HEK293 (cell line): ENCODE data around the gene DENND6B.

Experiments
- KLF8 ChIP-seq: fragments of 450-650 bp; formaldehyde crosslinking; IDR thresholded peaks from 2 replicates; pipeline ENCODE4 v1.5.1; 2016; ENCODE audit warnings: missing biosample characterization, missing genetic modification characterization
- KLF9 ChIP-seq: fragments of 450-650 bp; formaldehyde crosslinking; IDR thresholded peaks from 2 replicates; pipeline ENCODE4 v1.5.1; 2016; ENCODE audit warnings: missing biosample characterization, missing genetic modification characterization, low read depth
- MZF1 ChIP-seq: fragments of 450-650 bp; formaldehyde crosslinking; IDR thresholded peaks from 2 replicates; pipeline ENCODE4 v1.5.1; 2017; ENCODE audit warnings: missing biosample characterization, missing genetic modification characterization, borderline replicate concordance
- OSR2 ChIP-seq: fragments of 450-650 bp; formaldehyde crosslinking; IDR thresholded peaks from 2 replicates; pipeline ENCODE4 v1.5.1; 2016; ENCODE audit warnings: missing biosample characterization, missing genetic modification characterization
- PATZ1 ChIP-seq: fragments of 450-650 bp; formaldehyde crosslinking; IDR thresholded peaks from 2 replicates; pipeline ENCODE4 v1.5.1; 2016; ENCODE audit warnings: missing biosample characterization, missing genetic modification characterization
- SETDB1 ChIP-seq: IDR thresholded peaks from one replicate; pipeline ENCODE4 v1.6.1; 2017; ENCODE audit warnings: mild to moderate bottlenecking, low read length, moderate library complexity, mixed read lengths; ENCODE audit not compliant: insufficient read length
- SP2 ChIP-seq: fragments of 450-650 bp; formaldehyde crosslinking; IDR thresholded peaks from 2 replicates; pipeline ENCODE4 v1.5.1; 2016; ENCODE audit warnings: missing biosample characterization, missing genetic modification characterization
- SP3 ChIP-seq: fragments of 450-650 bp; formaldehyde crosslinking; IDR thresholded peaks from 2 replicates; pipeline ENCODE4 v1.5.1; 2016; ENCODE audit warnings: missing biosample characterization, missing genetic modification characterization
- ZBTB10 ChIP-seq: fragments of 450-650 bp; formaldehyde crosslinking; IDR thresholded peaks from 2 replicates; pipeline ENCODE4 v1.5.1; 2016; ENCODE audit warnings: missing biosample characterization, missing genetic modification characterization
- ZBTB20 ChIP-seq: fragments of 450-650 bp; formaldehyde crosslinking; IDR thresholded peaks from 2 replicates; pipeline ENCODE4 v1.5.1; 2016; ENCODE audit warnings: missing biosample characterization, missing genetic modification characterization
- ZBTB44 ChIP-seq: fragments of 450-650 bp; IDR thresholded peaks from 2 replicates; pipeline ENCODE4 v1.5.1; 2018; ENCODE audit warnings: missing biosample characterization, mild to moderate bottlenecking, missing genetic modification characterization
- ZBTB48 ChIP-seq: fragments of 450-650 bp; formaldehyde crosslinking; IDR thresholded peaks from 2 replicates; pipeline ENCODE4 v1.5.1; 2016; ENCODE audit warnings: missing biosample characterization, missing genetic modification characterization
- ZBTB8A ChIP-seq: fragments of 450-650 bp; formaldehyde crosslinking; IDR thresholded peaks from 2 replicates; pipeline ENCODE4 v1.5.1; 2016; ENCODE audit warnings: missing biosample characterization, missing genetic modification characterization
- ZFP69B ChIP-seq: fragments of 450-650 bp; formaldehyde crosslinking; IDR thresholded peaks from 2 replicates; pipeline ENCODE4 v1.5.1; 2016; ENCODE audit warnings: missing biosample characterization, missing genetic modification characterization
- ZIC2 ChIP-seq: fragments of 450-650 bp; formaldehyde crosslinking; IDR thresholded peaks from 2 replicates; pipeline ENCODE4 v1.5.1; 2016; ENCODE audit warnings: missing biosample characterization, missing genetic modification characterization
- ZNF155 ChIP-seq: fragments of 450-650 bp; formaldehyde crosslinking; IDR thresholded peaks from 2 replicates; pipeline ENCODE4 v1.5.1; 2016; ENCODE audit warnings: missing biosample characterization, missing genetic modification characterization
- ZNF214 ChIP-seq: fragments of 450-650 bp; formaldehyde crosslinking; IDR thresholded peaks from 2 replicates; pipeline ENCODE4 v1.5.1; 2017; ENCODE audit warnings: missing biosample characterization, mild to moderate bottlenecking, missing genetic modification characterization, borderline replicate concordance
- ZNF223 ChIP-seq: fragments of 450-650 bp; formaldehyde crosslinking; IDR thresholded peaks from 2 replicates; pipeline ENCODE4 v1.5.1; 2016; ENCODE audit warnings: missing biosample characterization, missing genetic modification characterization
- ZNF248 ChIP-seq: fragments of 450-650 bp; formaldehyde crosslinking; IDR thresholded peaks from 2 replicates; pipeline ENCODE4 v1.5.1; 2017; ENCODE audit warnings: missing biosample characterization, missing genetic modification characterization
- ZNF423 ChIP-seq: fragments of 450-650 bp; formaldehyde crosslinking; IDR thresholded peaks from 2 replicates; pipeline ENCODE4 v1.5.1; 2016; ENCODE audit warnings: missing biosample characterization, missing genetic modification characterization
- ZNF501 ChIP-seq: fragments of 450-650 bp; formaldehyde crosslinking; IDR thresholded peaks from 2 replicates; pipeline ENCODE4 v1.5.1; 2016; ENCODE audit warnings: missing biosample characterization, missing genetic modification characterization
- ZNF621 ChIP-seq: fragments of 450-650 bp; formaldehyde crosslinking; IDR thresholded peaks from 2 replicates; pipeline ENCODE4 v1.5.1; 2017; ENCODE audit warnings: missing biosample characterization, missing genetic modification characterization
- ZNF670 ChIP-seq: fragments of 450-650 bp; formaldehyde crosslinking; IDR thresholded peaks from 2 replicates; pipeline ENCODE4 v1.5.1; 2016; ENCODE audit warnings: missing biosample characterization, missing genetic modification characterization, low read depth
- ZNF791 ChIP-seq: fragments of 450-650 bp; formaldehyde crosslinking; IDR thresholded peaks from 2 replicates; pipeline ENCODE4 v1.5.1; 2016; ENCODE audit warnings: missing biosample characterization, missing genetic modification characterization
- TF ChIP-seq, protein P1 (sequence below): fragments of 450-650 bp; formaldehyde crosslinking; IDR thresholded peaks from 2 replicates; pipeline ENCODE4 v1.5.1; 2016; ENCODE audit warnings: missing biosample characterization, missing genetic modification characterization, borderline replicate concordance
- TF ChIP-seq, protein P2 (sequence below): fragments of 450-650 bp; formaldehyde crosslinking; IDR thresholded peaks from 2 replicates; pipeline ENCODE4 v1.5.1; 2016; ENCODE audit warnings: missing biosample characterization, missing genetic modification characterization

Gene DENND6B

GRCh38 chr22:50342651-50343540 is 16.1 kb upstream of the DENND6B start, which contains the start of gene PPP6R2 (continued):
- TF ChIP-seq, protein P1, sequence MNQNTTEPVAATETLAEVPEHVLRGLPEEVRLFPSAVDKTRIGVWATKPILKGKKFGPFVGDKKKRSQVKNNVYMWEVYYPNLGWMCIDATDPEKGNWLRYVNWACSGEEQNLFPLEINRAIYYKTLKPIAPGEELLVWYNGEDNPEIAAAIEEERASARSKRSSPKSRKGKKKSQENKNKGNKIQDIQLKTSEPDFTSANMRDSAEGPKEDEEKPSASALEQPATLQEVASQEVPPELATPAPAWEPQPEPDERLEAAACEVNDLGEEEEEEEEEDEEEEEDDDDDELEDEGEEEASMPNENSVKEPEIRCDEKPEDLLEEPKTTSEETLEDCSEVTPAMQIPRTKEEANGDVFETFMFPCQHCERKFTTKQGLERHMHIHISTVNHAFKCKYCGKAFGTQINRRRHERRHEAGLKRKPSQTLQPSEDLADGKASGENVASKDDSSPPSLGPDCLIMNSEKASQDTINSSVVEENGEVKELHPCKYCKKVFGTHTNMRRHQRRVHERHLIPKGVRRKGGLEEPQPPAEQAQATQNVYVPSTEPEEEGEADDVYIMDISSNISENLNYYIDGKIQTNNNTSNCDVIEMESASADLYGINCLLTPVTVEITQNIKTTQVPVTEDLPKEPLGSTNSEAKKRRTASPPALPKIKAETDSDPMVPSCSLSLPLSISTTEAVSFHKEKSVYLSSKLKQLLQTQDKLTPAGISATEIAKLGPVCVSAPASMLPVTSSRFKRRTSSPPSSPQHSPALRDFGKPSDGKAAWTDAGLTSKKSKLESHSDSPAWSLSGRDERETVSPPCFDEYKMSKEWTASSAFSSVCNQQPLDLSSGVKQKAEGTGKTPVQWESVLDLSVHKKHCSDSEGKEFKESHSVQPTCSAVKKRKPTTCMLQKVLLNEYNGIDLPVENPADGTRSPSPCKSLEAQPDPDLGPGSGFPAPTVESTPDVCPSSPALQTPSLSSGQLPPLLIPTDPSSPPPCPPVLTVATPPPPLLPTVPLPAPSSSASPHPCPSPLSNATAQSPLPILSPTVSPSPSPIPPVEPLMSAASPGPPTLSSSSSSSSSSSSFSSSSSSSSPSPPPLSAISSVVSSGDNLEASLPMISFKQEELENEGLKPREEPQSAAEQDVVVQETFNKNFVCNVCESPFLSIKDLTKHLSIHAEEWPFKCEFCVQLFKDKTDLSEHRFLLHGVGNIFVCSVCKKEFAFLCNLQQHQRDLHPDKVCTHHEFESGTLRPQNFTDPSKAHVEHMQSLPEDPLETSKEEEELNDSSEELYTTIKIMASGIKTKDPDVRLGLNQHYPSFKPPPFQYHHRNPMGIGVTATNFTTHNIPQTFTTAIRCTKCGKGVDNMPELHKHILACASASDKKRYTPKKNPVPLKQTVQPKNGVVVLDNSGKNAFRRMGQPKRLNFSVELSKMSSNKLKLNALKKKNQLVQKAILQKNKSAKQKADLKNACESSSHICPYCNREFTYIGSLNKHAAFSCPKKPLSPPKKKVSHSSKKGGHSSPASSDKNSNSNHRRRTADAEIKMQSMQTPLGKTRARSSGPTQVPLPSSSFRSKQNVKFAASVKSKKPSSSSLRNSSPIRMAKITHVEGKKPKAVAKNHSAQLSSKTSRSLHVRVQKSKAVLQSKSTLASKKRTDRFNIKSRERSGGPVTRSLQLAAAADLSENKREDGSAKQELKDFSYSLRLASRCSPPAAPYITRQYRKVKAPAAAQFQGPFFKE (tag by site-specific recombination): no peak
- TF ChIP-seq ZBTB44 (tag by site-specific recombination) (no peak), ZNF223 (tag by site-specific recombination) (peak; percentile 92), ZNF621 (tag by site-specific recombination) (no peak), ZNF501 (tag by site-specific recombination) (0 out of 2 replicates have a peak, but pooled peaks have one; percentile 11), ZNF214 (tag by site-specific recombination) (no peak), SP2 (tag by site-specific recombination) (peak; percentile 51), ZIC2 (tag by site-specific recombination) (peak; percentile 35; the same call in 1 of the 2 replicates), SETDB1 (no peak), ZNF155 (tag by site-specific recombination) (no peak), ZNF791 (no peak), SP3 (tag by site-specific recombination) (peak; percentile 88), KLF8 (tag by site-specific recombination) (peak; percentile 9; the same call in 1 of the 2 replicates), MZF1 (tag by site-specific recombination) (no peak), ZFP69B (no peak), ZNF248 (no peak), OSR2 (tag by site-specific recombination) (no peak), ZBTB20 (tag by site-specific recombination) (peak; percentile 82), ZNF423 (tag by site-specific recombination) (no peak), ZBTB48 (tag by site-specific recombination) (peak; percentile 54), ZBTB10 (tag by site-specific recombination) (peak; percentile 51; the same call in 1 of the 2 replicates), ZNF670 (no peak), PATZ1 (tag by site-specific recombination) (peak; percentile 62), ZBTB8A (tag by site-specific recombination) (peak; percentile 34; the same call in 1 of the 2 replicates), KLF9 (tag by site-specific recombination) (peak; percentile 65; the same call in 1 of the 2 replicates)
- TF ChIP-seq, protein P2, sequence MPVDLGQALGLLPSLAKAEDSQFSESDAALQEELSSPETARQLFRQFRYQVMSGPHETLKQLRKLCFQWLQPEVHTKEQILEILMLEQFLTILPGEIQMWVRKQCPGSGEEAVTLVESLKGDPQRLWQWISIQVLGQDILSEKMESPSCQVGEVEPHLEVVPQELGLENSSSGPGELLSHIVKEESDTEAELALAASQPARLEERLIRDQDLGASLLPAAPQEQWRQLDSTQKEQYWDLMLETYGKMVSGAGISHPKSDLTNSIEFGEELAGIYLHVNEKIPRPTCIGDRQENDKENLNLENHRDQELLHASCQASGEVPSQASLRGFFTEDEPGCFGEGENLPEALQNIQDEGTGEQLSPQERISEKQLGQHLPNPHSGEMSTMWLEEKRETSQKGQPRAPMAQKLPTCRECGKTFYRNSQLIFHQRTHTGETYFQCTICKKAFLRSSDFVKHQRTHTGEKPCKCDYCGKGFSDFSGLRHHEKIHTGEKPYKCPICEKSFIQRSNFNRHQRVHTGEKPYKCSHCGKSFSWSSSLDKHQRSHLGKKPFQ (tag by site-specific recombination): no peak
